RWPE2 (cell line): ENCODE results near the gene TTC13.

Experiments
- ATAC-seq: fragments of 200-7000 bp; cut with Tn5 transposase; 3 replicates; pipeline ENCODE4 v1.9.1; 2021; ENCODE audit warnings: low read depth
- DNase-seq: peaks from one replicate; pipeline ENCODE4 v3.0.0-alpha.2; 2020; ENCODE audit warnings: low spot score
- H3K27ac ChIP-seq: fragments of 450-650 bp; 2 replicates; pipeline ENCODE4 v1.5.1; 2017; ENCODE audit warnings: mild to moderate bottlenecking; ENCODE audit not compliant: poor library complexity, severe bottlenecking
- H3K27me3 ChIP-seq: fragments of 250-450 bp; sonication (Bioruptor Pico); 2 replicates; pipeline ENCODE4 v1.5.1; 2021; ENCODE audit warnings: mild to moderate bottlenecking, moderate library complexity; ENCODE audit not compliant: insufficient read depth, poor library complexity, severe bottlenecking
- H3K36me3 ChIP-seq: fragments of 250-450 bp; sonication (Bioruptor Pico); 2 replicates; pipeline ENCODE4 v1.5.1; 2020; ENCODE audit warnings: low read depth, mild to moderate bottlenecking, moderate library complexity
- H3K4me1 ChIP-seq: fragments of 250-450 bp; sonication (Bioruptor Pico); 2 replicates; pipeline ENCODE4 v1.5.1; 2021; ENCODE audit warnings: mild to moderate bottlenecking, moderate library complexity; ENCODE audit not compliant: insufficient read depth, poor library complexity, severe bottlenecking
- H3K4me3 ChIP-seq: fragments of 250-450 bp; sonication (Bioruptor Pico); 2 replicates; pipeline ENCODE4 v1.5.1; 2021; ENCODE audit warnings: mild to moderate bottlenecking, moderate library complexity; ENCODE audit not compliant: severe bottlenecking
- H3K9me3 ChIP-seq: fragments of 250-450 bp; sonication (Bioruptor Pico); 2 replicates; pipeline ENCODE4 v1.5.1; 2021; ENCODE audit warnings: mild to moderate bottlenecking, moderate library complexity; ENCODE audit not compliant: severe bottlenecking
- CTCF ChIP-seq: fragments of 450-650 bp; IDR thresholded peaks from one replicate; pipeline ENCODE4 v1.5.1; 2017; ENCODE audit warnings: mild to moderate bottlenecking, moderate library complexity; ENCODE audit not compliant: poor library complexity, severe bottlenecking

The TTC13 gene

DNA sequence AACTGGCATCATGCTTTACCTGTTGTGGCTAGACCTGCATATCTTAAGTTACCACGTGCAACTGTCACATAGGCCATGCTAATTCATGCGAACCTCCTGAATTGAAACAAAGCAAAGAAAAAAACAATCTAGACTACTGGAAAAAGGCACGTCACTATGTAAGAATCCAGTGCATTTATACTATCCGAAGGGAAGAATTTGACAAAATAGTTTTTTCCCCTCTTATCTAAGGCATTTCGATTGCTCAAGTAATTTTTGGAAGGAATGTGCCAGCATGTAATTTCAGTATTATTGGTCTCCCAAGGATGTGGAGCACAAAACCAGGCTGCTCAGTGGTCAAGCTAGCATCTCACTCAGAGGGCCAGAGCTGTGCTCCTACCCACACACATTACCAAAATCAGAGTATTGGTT lies 78.8 kb downstream of the TTC13 start:
- H3K27me3 ChIP-seq, result no peaks in the 10 kb centered on the region
- H3K36me3 ChIP-seq, result no peaks in the 10 kb centered on the region
- no peak overlapping the region for H3K27ac ChIP-seq
- no peak for ATAC-seq
- no peak for TF ChIP-seq CTCF
- no peaks in the 10 kb centered on the region for H3K9me3 ChIP-seq
- no peaks in the 10 kb centered on the region for H3K4me1 ChIP-seq
- no peak for DNase-seq
- H3K4me3 ChIP-seq, result no peak overlapping the region

DNA sequence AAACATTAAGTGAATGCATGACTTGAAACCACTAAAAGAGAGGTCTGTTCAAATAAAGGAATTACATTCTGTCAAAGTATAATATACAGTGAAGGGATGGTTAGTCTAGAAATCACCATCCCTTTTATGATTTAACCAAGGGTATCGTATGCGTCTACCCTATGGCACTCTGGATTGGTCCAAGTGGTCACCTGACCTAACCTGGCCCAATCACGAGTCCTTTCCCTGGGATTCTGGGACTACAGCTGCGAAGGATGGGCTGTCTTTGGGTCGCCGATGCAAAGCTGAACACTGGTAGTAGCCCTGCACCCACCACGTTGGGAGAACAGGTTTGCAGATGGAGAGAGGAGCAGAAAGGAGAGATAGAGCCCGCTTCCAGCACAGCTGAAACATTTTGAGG lies 79.9 kb downstream of the TTC13 start:
- ATAC-seq (no peak), DNase-seq (no peak)
- no peaks in the 10 kb centered on the region for H3K36me3 ChIP-seq
- no peak overlapping the region for H3K4me3 ChIP-seq
- no peaks in the 10 kb centered on the region for H3K27me3 ChIP-seq
- H3K9me3 ChIP-seq, result no peaks in the 10 kb centered on the region
- H3K27ac ChIP-seq, result no peak overlapping the region
- no peaks in the 10 kb centered on the region for H3K4me1 ChIP-seq
- TF ChIP-seq CTCF, result no peak

DNA sequence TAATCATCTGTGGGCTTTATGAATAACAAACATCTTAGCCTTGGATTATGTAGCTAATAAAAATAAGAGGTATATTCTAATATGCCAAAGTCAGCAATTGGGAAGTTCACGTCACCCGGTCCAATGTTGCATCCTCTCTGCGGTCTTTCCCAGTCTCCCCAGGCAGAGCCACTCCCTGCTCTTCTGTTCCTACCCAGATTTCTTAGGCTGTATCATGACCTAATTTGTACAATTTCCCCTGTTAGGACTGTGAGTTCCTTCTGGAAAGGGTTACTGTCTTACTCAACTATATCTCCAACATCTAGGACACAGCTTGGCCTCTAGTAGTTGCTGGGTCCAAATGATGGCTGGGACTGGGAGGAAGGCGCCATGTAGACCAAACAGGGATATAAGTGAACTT lies 80.5 kb downstream of the TTC13 start:
- H3K36me3 ChIP-seq, result no peaks in the 10 kb centered on the region
- no peaks in the 10 kb centered on the region for H3K4me1 ChIP-seq
- H3K9me3 ChIP-seq, result no peaks in the 10 kb centered on the region
- ATAC-seq (no peak), DNase-seq (no peak)
- no peaks in the 10 kb centered on the region for H3K27me3 ChIP-seq
- H3K4me3 ChIP-seq, result no peak overlapping the region
- TF ChIP-seq CTCF, result no peak
- no peak overlapping the region for H3K27ac ChIP-seq

DNA sequence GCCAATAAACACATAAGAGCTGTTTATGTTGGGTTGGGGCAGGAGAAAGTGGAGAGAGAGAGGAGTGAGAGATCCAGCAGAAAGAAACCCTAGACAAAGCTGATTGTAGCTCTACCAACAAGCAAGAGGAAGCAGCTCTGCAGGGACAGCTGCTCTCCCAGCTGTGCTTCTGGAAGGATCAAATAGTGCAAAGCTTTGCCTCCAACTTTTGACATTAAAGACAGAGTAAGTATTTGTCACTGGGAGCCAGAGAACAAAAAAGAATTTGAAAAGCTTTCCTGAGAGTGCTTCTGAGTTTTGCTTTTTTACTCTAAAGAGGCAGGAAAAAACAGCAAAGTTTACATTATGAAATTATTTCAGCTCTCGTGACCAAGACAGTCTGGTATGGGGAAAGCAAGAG lies 81.9 kb downstream of the TTC13 start:
- no peak overlapping the region for H3K4me3 ChIP-seq
- no peaks in the 10 kb centered on the region for H3K27me3 ChIP-seq
- DNase-seq (no peak), ATAC-seq (no peak)
- no peak overlapping the region for H3K27ac ChIP-seq
- H3K36me3 ChIP-seq, result no peaks in the 10 kb centered on the region
- H3K4me1 ChIP-seq, result no peaks in the 10 kb centered on the region
- no peak for TF ChIP-seq CTCF
- H3K9me3 ChIP-seq, result no peaks in the 10 kb centered on the region

- H3K4me1 ChIP-seq, result no peaks in the 10 kb centered on the region
- no peak for DNase-seq
- ATAC-seq, result no peak
- no peak overlapping the region for H3K27ac ChIP-seq
- H3K27me3 ChIP-seq, result no peaks in the 10 kb centered on the region
- H3K36me3 ChIP-seq, result no peaks in the 10 kb centered on the region
- TF ChIP-seq CTCF, result no peak
- H3K4me3 ChIP-seq, result no peak overlapping the region
- H3K9me3 ChIP-seq, result no peaks in the 10 kb centered on the region
Measured at GRCh38 chr1:230895452-230895851, 83.2 kb downstream of the TTC13 start.
